ENCODE results near the gene IQCM. TPM values are rescaled to one million over a fixed set of nuclear protein-coding genes. Genes with fewer than 3 reads are reported as not detected.
"Not testable (repeated sequence)": the region's sequence is repeated elsewhere in the genome, so short reads cannot be mapped to it uniquely, and the experiment has no call there.

The IQCM gene
- total RNA-seq, 2 donors from 2014 or later: not detected

DNA sequence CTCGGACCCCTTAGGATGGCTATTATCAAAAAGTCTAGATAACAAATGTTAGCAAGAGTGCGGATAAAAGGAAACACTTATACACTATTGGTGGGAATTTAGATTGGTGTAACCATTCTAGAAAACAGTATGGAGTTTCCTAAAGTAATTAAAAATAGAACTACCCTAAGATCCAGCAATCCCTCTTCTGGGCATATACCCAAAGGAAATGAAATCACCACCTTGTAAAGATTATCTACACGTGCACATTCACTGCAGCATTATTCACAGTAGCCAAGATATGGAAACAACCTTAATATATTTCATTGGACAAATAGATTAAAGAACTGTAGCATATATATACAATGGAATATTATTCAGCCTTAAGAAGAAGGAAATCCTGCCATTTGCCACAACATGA lies 462.4 kb downstream of the IQCM start:
- no peak for DNase-seq (ENCODE audit: low spot score)
- intact Hi-C loops (cut with DNase I): no loop called here

DNA sequence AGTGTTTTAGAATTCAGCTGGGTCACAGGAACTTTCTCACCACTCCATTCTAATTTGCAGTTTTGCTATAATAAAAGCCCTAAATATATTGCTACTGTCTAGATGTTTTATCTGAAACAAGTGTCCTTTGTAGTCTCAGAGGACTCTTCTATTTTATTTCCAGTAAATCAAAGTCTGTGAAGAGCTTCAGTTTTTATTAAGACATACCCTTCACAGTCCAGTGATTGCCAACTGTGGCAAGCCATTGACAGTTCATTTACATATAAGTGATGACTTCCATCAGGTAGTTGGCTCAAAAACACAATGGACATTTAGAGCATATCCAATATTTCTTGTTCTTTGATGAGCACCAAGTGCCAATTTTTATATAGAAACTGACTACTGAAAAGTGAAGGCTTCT lies 466.1 kb downstream of the IQCM start:
- no peak for DNase-seq (ENCODE audit: low spot score)
- intact Hi-C loops (cut with DNase I): no loop called here

DNA sequence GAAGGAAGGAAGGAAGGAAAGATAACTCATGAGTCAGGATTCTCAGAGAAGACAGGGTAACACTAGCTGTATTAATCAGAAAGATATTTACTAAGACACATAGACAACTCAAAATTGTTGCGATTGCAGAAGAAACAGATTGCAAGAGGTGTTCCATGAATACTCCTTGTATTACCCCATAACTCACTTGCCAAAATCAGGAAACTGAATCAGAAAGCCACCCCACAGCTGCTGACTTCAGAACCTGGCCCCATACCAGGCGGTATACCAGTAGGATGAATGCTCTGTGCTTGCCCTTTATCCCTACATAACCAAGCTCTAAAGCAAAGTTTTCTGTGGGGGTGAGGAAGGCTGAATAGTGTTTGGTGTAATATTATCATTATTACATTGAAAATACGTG lies 468.5 kb downstream of the IQCM start:
- intact Hi-C loops (cut with DNase I): no loop called here
- DNase-seq (ENCODE audit: low spot score): no peak

DNA sequence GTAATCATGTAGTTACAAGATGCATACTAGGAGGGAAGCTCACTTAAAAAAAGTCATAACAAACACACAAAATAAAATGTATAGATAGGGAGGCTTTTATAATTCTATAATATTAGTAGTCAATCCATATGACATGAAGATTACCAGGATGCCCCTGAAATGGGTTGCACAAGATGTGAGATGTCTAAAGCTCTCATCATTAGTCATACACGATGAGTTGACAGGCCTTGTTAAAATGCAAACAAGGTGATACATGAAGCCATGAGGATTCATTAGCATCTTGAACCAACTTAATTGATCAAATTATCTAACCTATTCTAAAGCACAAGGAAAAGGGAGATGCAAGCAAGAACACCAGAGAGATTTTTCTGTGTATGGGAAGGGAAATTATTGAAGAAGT lies 470.2 kb downstream of the IQCM start:
- DNase-seq (ENCODE audit: low spot score): no peak
- intact Hi-C loops (cut with DNase I): no loop called here

DNA sequence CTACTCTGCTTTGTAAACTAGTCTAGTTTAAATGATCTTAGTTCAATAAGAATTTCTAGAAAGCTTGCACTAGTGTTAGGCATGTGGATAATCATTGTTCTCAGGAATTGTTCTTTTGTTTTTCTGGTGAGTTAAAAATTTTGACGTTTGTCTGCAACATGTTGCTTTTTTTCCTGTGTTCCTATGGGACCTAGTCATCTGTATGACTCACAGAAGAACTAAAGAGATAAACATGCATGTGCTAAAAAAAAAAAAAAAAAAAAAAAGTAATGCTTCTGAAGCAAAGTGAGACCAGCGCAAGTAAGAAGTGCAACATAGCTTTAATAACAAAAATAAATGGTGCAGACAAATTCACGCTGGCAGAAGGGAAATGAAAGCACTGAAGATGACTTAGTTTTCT lies 471.2 kb downstream of the IQCM start:
- intact Hi-C loops (cut with DNase I): no loop called here

DNA sequence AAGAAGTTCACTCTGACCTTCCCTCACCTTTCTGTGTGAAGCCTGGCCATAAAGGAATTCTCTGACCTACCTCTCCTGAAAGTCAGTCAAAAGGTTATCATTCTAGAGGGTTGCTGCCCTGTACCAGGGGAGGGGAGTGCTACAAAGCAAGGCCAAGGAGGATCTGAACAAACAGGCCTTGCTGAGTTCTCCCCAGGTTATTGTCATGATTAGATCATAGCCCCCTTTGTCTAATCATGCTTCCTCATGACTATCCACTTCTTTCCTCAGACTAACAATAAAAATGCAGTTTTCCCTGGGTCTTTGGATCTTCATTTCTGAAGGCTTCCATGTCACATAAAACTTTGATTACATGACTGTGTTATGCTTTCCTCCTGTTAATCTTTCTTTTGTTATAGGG lies 472.0 kb downstream of the IQCM start:
- no peak for DNase-seq (ENCODE audit: low spot score)
- intact Hi-C loops (cut with DNase I): no loop called here

More for the DNA sequence above, 471.2 kb downstream of the IQCM start:
- DNase-seq (ENCODE audit: low spot score): no peak

DNA sequence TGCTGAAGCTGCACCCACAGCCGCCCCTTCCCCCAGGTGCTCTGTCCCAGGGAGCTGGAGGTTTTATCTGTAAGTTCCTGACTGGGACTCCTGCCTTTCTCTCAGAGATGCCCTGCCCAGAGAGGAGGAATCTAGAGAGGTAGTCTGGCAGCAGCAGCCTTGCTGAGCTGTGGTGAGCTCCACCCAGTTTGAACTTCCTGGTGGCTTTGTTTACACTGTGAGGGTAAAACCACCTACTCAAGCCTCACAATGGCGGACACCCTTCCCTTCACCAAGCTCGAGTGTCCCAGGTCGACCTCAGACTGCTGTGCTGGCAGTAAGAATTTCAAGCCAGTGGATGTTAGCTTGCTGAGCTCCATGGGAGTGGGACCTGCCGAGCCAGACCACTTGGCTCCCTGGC lies 474.5 kb downstream of the IQCM start:
- intact Hi-C loops (cut with DNase I); DNase-seq (ENCODE audit: low spot score): not testable (repeated sequence)

DNA sequence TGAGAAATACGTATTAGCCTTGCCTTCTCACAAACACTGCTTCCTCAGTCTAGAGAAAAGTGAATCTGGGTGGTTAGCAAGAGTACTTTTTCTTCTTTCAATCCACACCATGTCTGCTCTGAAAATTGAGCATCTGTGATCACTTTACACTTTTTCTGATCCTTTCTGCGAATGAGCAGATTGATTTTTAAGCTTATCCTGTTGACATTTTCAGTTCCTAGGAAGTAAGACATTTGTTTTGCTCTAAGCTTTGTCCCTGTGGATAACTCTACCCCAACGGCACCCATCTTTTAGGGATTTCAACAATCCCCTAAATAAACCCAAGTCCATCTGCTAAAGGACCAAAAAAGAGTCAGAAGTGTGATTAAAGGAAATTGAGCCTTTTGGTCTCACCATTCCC lies 487.5 kb downstream of the IQCM start:
- intact Hi-C loops (cut with DNase I): no loop called here
- DNase-seq (ENCODE audit: low spot score): no peak

DNA sequence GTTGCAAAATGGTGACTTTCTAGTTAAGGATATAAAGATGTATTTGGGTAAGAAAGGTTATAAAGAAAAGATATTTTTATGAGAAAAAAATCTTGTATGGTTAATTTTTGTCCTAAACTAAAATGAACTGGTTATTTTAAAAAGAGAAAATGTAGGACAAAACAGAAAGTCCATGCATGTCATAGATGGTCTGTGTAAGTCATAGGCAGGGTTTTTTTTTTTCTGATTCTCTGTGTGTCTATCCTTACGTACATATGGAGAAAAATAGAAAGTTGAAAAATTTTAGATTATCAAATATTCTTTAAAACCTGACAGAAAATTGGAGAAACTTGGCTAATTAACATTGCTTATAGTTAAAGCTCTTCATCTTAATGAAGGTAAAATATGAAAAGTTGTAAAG lies 493.4 kb downstream of the IQCM start:
- intact Hi-C loops (cut with DNase I): no loop called here
- no peak for DNase-seq (ENCODE audit: low spot score)

DNA sequence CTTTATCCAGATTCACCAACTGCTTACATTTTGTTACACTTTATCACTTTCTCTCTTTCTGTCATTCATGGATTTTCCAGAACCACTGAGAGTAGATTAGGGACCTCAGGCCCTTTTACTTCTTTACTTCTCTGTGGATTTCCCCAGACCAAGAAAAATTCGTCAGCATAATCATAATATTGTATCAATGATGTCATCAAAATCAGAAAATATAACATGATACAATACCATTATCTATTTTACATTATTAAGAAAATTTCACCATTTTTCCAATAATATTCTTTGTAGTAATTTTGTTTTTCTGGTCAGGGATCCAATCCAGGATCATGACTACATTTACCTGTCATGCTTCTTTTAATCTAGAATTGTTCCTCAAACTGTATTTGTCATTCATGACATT lies 494.2 kb downstream of the IQCM start:
- no peak for DNase-seq (ENCODE audit: low spot score)
- intact Hi-C loops (cut with DNase I): no loop called here

DNA sequence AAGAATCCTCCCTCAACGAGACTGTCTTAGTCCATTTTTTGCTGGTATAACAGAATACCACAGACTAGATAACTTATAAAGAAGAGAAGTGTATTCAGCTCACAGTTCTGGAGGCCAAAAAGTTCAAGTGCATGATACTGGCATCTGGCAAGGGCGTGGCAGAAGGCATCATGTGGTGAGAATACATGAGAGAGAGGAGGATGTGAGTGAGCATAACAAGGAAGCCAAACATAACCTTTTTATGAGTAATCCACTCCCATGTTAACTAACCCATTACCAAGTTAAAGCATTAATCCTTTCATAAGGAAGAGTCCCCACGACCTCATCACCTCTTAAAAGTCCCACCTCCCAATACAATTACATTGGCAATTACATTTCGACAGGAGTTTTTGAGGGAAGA lies 504.6 kb downstream of the IQCM start:
- intact Hi-C loops (cut with DNase I): no loop called here
- no peak for DNase-seq (ENCODE audit: low spot score)

DNA sequence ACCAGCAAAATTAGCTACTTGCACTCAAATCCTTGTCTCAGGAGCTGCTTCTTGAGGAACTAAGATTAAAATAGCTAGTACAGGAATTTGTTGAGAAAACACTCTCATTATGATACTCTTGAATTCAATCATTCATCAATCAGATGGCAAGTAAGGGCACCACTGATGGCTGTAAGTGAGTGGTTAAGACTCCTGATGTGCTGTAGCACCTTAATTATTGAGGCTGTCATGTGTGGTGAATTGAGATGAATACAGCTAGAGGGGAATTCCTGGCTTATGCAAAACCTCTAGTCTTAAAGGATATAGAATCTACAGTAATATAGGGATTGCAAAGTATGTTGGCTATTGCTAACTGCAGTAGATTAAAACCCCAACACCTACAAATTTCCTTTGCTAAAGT lies 509.1 kb downstream of the IQCM start:
- intact Hi-C loops (cut with DNase I): loop anchor here in 1 of 2 donors (2.0 kb wide), 1 partner anchor 60 kb away; no protein-coding TSS in a partner anchor
- DNase-seq (ENCODE audit: low spot score): no peak

All from posterior vena cava (tissue), 2 donors.